Measurements from ENCODE around the gene PLXNA4. TPM values are rescaled to one million over a fixed set of nuclear protein-coding genes. Genes with fewer than 3 reads are reported as not detected.

The PLXNA4 gene
- total RNA-seq, 1 donor from 2014 or later: 5.2 TPM

DNA sequence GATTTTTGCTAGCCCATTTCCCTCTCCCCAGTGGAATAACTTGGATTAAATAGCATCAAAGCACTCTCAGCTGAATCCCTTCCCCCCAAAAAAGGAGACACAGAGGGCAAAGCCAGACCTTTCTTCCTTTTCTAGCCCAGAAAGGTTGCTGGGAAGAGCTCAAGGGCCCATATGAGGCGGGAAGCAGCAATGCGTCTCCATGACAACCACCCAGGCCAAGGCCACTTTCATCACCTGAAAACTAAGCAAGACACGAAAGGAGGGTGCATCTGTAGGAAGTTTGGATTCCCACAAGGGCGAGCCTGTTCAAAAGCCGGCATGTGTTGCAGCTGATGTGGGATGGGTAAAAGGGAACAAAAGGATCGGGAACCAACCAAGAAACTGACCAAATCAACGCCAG lies 229.1 kb downstream of the PLXNA4 start:
- TF ChIP-seq, protein P1, sequence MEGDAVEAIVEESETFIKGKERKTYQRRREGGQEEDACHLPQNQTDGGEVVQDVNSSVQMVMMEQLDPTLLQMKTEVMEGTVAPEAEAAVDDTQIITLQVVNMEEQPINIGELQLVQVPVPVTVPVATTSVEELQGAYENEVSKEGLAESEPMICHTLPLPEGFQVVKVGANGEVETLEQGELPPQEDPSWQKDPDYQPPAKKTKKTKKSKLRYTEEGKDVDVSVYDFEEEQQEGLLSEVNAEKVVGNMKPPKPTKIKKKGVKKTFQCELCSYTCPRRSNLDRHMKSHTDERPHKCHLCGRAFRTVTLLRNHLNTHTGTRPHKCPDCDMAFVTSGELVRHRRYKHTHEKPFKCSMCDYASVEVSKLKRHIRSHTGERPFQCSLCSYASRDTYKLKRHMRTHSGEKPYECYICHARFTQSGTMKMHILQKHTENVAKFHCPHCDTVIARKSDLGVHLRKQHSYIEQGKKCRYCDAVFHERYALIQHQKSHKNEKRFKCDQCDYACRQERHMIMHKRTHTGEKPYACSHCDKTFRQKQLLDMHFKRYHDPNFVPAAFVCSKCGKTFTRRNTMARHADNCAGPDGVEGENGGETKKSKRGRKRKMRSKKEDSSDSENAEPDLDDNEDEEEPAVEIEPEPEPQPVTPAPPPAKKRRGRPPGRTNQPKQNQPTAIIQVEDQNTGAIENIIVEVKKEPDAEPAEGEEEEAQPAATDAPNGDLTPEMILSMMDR (IDR thresholded peaks at IDR 0.05; ENCODE audit: unreplicated experiment): no peak
- no peak overlapping the region for H3K4me3 Mint-ChIP-seq
- H3K9me3 Mint-ChIP-seq: peaks cover 3% of the 10 kb centered on the region
- DNase-seq (ENCODE audit: low spot score in 2 of 2, unreplicated experiment in 2 of 2): no peak
- H3K4me1 Mint-ChIP-seq: peaks cover 3% of the 10 kb centered on the region
- peaks cover 54% of the 10 kb centered on the region for H3K27me3 Mint-ChIP-seq (ENCODE audit: low read depth)
- no peaks in the 10 kb centered on the region for H3K36me3 Mint-ChIP-seq
- H3K27ac Mint-ChIP-seq: no peak overlapping the region

DNA sequence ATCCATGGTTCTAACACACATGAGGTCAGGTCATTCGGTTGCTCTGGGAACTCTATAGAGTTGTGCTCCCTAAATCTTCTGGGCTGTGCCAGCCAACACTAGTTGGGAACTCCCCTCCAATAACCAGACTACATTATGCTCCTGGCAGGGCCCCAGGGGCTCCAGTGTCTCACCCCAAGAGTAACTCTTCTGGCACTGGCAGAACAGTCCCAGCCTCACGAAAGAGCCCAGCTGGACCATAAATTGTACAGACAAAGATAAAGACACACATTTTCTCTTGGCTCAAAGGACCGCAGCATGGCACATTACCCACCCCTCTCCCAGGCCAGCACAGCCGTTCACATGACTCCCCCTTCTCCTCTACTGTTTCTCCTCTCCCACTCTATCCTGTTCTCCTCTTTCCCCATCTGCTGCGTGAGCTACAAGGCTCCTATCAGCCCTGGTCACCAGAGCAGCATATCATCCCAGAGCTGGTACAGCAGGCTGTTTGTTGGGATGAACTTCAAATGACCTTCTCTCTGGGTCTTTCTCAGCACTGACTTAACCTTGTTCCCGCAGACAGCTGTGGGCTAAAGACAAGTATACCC lies 230.6 kb downstream of the PLXNA4 start:
- Mint-ChIP-seq H3K27me3 (ENCODE audit: low read depth) (peaks cover 51% of the 10 kb centered on the region), H3K27ac (no peak overlapping the region), H3K9me3 (no peaks in the 10 kb centered on the region), H3K36me3 (no peaks in the 10 kb centered on the region), H3K4me1 (peaks cover 3% of the 10 kb centered on the region), H3K4me3 (no peak overlapping the region)
- TF ChIP-seq, protein P1 (IDR thresholded peaks at IDR 0.05; ENCODE audit: unreplicated experiment): no peak
- no peak for DNase-seq (ENCODE audit: low spot score in 2 of 2, unreplicated experiment in 2 of 2)

DNA sequence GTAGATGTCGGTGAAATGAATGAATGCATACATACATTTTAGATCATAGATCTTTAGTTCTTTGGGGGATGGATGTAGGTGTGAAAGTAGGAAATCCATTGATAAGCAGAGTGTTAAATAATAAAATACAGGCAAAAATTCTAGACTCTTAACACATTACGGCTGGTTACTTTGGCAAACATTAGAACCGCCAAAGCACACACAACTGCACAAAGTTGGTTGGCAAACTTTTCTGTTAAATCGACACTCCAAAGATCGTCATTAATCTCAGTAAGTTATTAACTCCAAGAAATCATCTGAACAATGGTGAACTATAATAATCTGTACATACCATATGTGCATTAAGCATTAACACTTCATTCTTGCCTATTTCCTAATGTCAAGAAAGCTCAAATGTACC lies 231.2 kb downstream of the PLXNA4 start:
- TF ChIP-seq, protein P1 (IDR thresholded peaks at IDR 0.05; ENCODE audit: unreplicated experiment): no peak
- peaks cover 55% of the 10 kb centered on the region for H3K27me3 Mint-ChIP-seq (ENCODE audit: low read depth)

DNA sequence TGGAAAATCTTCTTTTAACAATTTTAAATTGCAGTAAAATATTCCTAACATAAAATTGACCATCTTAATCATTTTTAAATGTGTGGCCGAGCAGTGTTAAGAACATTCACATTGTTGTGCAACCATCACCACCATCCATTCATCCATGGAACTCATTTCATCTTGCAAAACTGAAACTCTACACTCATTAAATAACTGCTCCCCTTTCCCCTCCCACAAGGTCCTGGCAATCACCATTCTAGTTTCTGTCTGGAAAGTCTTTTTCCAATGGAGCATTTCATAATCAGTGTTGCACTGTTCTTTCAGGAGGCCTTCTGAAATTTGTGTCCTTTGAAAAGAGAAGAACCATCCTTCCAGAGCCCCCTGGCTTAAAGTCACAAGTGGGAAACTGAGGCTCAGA lies 233.1 kb downstream of the PLXNA4 start:
- peaks cover 3% of the 10 kb centered on the region for H3K4me1 Mint-ChIP-seq
- no peak overlapping the region for H3K27ac Mint-ChIP-seq
- H3K27me3 Mint-ChIP-seq (ENCODE audit: low read depth): peaks cover 67% of the 10 kb centered on the region
- TF ChIP-seq, protein P1 (IDR thresholded peaks at IDR 0.05; ENCODE audit: unreplicated experiment): no peak
- H3K36me3 Mint-ChIP-seq: no peaks in the 10 kb centered on the region
- no peak overlapping the region for H3K4me3 Mint-ChIP-seq
- no peak for DNase-seq (ENCODE audit: low spot score in 2 of 2, unreplicated experiment in 2 of 2)
- no peaks in the 10 kb centered on the region for H3K9me3 Mint-ChIP-seq

More for the DNA sequence above, 231.2 kb downstream of the PLXNA4 start:
- Mint-ChIP-seq H3K27ac (no peak overlapping the region), H3K36me3 (no peaks in the 10 kb centered on the region), H3K4me1 (peaks cover 3% of the 10 kb centered on the region), H3K4me3 (no peak overlapping the region), H3K9me3 (no peaks in the 10 kb centered on the region)
- DNase-seq (ENCODE audit: low spot score in 2 of 2, unreplicated experiment in 2 of 2): no peak

DNA sequence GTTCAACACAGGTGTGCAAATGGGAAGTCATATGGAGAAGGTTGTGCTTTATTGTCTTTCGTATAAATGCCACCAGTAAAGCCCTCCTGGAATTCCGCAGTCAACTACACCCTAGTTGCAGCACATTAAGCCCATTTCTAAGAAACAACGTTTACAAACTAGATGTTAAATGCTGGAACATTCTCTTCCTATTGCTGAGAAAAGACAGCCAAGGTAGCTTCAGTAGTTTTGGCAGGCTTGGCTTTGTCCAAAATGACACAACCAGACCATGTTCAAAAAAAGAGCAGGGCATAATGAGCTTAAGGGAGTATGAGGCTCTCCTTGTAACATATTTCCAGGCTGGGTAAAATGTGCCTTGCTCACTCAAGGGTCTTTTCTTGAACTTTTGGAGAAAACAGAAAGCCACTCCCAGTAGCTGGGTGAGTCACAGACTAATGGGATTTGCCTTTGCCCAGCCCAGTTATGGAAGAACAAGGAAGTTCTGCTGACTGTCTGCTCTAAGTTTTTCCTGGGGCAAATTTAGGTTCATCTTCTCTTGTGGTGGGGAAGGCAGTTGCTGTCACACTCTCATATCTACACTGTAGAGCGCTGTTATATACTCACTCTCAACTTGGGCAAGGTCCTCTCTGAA lies 238.7 kb downstream of the PLXNA4 start:
- Mint-ChIP-seq H3K36me3 (no peaks in the 10 kb centered on the region), H3K9me3 (no peaks in the 10 kb centered on the region), H3K4me1 (no peaks in the 10 kb centered on the region), H3K27ac (no peak overlapping the region), H3K4me3 (no peak overlapping the region), H3K27me3 (ENCODE audit: low read depth) (peaks cover 70% of the 10 kb centered on the region)
- DNase-seq (ENCODE audit: low spot score in 2 of 2, unreplicated experiment in 2 of 2): no peak
- TF ChIP-seq, protein P1 (IDR thresholded peaks at IDR 0.05; ENCODE audit: unreplicated experiment): no peak
